GM18508 (cell line): ENCODE results near the gene KCNC1.

Experiments used
- ATAC-seq: cut with Tn5 transposase; IDR thresholded peaks from one replicate; pipeline ENCODE4 v1.9.1; 2021; ENCODE audit warnings: moderate number of reproducible peaks; ENCODE audit not compliant: insufficient read depth, unreplicated experiment

The KCNC1 gene

GRCh38 chr11:17714356-17714854, 20.2 kb upstream of the KCNC1 start:
- no peak for ATAC-seq

GRCh38 chr11:17714870-17715269, 19.7 kb upstream of the KCNC1 start:
- no peak for ATAC-seq

- no peak for ATAC-seq
Measured at GRCh38 chr11:17716807-17717206, 17.8 kb upstream of the KCNC1 start.

GRCh38 chr11:17718015-17718414, 16.6 kb upstream of the KCNC1 start:
- no peak for ATAC-seq

- no peak for ATAC-seq
Measured at GRCh38 chr11:17718510-17718962, 16.0 kb upstream of the KCNC1 start.

GRCh38 chr11:17719028-17719937, 15.3 kb upstream of the KCNC1 start, which contains the start of gene MYOD1:
MYOD1 (plus strand) TSS chr11:17719571; CDS start chr11:17719783, 212 bp downstream.
- ATAC-seq: no peak

- no peak for ATAC-seq
Measured at GRCh38 chr11:17719938-17720795, 14.4 kb upstream of the KCNC1 start.

GRCh38 chr11:17720796-17721171, 13.8 kb upstream of the KCNC1 start:
- ATAC-seq: no peak

GRCh38 chr11:17721242-17721999, 13.2 kb upstream of the KCNC1 start:
- ATAC-seq: no peak

GRCh38 chr11:17722000-17722643, 12.5 kb upstream of the KCNC1 start:
- ATAC-seq: no peak

- no peak for ATAC-seq
Measured at GRCh38 chr11:17724020-17724908, 10.3 kb upstream of the KCNC1 start.

GRCh38 chr11:17725174-17725573, 9.4 kb upstream of the KCNC1 start:
- ATAC-seq: no peak

- ATAC-seq: no peak
Measured at GRCh38 chr11:17730137-17730536, 4.4 kb upstream of the KCNC1 start.

- no peak for ATAC-seq
Measured at GRCh38 chr11:17730608-17731462, 3.7 kb upstream of the KCNC1 start.

GRCh38 chr11:17733261-17733660, 1.3 kb upstream of the KCNC1 start:
- no peak for ATAC-seq

GRCh38 chr11:17734986-17735817, 621 bp downstream of the KCNC1 start:
- ATAC-seq: no peak
